ENCODE data around the gene MINDY3. TPM values are rescaled to one million over a fixed set of nuclear protein-coding genes. Genes with fewer than 3 reads are reported as not detected.

Gene MINDY3
- total RNA-seq, 1 donor from 2014 or later = 23.9 TPM

DNA sequence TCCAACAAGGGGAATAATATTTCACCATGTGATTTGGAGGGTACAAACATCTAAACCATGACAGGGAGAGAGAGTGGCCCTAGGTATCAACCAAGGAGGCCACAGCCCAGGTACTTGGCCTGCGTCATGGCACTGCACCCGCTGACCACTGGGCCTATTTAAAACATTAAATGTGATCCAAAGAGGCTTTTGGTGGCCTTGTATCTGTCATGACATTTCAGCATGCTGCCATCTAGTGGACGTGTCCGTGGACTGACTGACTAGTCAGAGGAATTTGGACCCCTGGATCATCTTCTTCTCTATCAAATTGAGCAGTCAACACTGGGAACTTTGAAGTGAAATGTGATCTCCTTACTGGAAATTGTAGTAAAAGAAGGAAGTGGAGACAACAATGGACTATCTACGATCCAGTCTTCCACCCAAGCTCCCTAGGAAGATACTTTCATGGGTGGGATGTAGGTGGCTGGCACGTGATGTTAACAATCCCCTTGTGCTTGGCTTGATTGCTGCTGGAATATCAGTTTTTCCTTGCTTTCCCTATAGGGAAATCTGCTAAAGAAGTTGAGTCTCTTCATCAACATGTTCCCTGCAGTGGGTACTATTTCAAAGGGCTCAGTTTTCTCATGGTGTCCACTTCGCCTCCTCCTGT lies 116.0 kb downstream of the MINDY3 start:
- peaks cover 3% of the 10 kb centered on the region for H3K27me3 Mint-ChIP-seq (ENCODE audit: low read depth)
- H3K36me3 Mint-ChIP-seq (ENCODE audit: low read depth) = no peaks in the 10 kb centered on the region
- no peaks in the 10 kb centered on the region for H3K9me3 Mint-ChIP-seq (ENCODE audit: low read depth)
- peaks cover 10% of the 10 kb centered on the region for H3K4me1 Mint-ChIP-seq (ENCODE audit: low read depth)
- no peak overlapping the region for H3K27ac Mint-ChIP-seq (ENCODE audit: unreplicated experiment)
- TF ChIP-seq, protein P1, sequence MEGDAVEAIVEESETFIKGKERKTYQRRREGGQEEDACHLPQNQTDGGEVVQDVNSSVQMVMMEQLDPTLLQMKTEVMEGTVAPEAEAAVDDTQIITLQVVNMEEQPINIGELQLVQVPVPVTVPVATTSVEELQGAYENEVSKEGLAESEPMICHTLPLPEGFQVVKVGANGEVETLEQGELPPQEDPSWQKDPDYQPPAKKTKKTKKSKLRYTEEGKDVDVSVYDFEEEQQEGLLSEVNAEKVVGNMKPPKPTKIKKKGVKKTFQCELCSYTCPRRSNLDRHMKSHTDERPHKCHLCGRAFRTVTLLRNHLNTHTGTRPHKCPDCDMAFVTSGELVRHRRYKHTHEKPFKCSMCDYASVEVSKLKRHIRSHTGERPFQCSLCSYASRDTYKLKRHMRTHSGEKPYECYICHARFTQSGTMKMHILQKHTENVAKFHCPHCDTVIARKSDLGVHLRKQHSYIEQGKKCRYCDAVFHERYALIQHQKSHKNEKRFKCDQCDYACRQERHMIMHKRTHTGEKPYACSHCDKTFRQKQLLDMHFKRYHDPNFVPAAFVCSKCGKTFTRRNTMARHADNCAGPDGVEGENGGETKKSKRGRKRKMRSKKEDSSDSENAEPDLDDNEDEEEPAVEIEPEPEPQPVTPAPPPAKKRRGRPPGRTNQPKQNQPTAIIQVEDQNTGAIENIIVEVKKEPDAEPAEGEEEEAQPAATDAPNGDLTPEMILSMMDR (IDR thresholded peaks at IDR 0.05) = peak; percentile 78
- DNase-seq (ENCODE audit: low spot score) = no peak
- no peak overlapping the region for H3K4me3 Mint-ChIP-seq (ENCODE audit: unreplicated experiment)

DNA sequence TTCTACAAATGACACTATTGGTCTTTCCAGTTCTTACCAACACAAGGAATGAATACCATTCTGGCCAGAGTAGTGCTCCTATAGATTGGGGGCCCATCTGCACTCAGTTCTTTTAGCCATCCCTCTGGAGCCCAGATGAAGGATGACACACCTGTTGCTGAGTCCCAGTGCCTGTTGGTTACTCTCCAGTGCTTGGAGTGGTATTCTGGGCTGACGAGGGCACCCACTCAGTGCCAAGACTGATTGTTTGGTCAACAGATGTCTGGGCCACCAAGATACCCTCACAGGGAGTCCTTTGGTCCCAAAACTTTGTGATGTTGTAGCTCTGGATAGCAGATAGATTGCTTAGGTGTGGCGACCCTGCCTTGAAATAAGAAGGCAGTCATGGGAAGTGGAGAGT lies 116.9 kb downstream of the MINDY3 start:
- no peak overlapping the region for H3K4me3 Mint-ChIP-seq (ENCODE audit: unreplicated experiment)
- H3K27ac Mint-ChIP-seq (ENCODE audit: unreplicated experiment) = no peak overlapping the region
- TF ChIP-seq, protein P1 (IDR thresholded peaks at IDR 0.05) = no peak
- peaks cover 3% of the 10 kb centered on the region for H3K27me3 Mint-ChIP-seq (ENCODE audit: low read depth)
- H3K9me3 Mint-ChIP-seq (ENCODE audit: low read depth) = no peaks in the 10 kb centered on the region
- H3K36me3 Mint-ChIP-seq (ENCODE audit: low read depth) = no peaks in the 10 kb centered on the region
- DNase-seq (ENCODE audit: low spot score) = no peak
- peaks cover 10% of the 10 kb centered on the region for H3K4me1 Mint-ChIP-seq (ENCODE audit: low read depth)

- Mint-ChIP-seq H3K27me3 (ENCODE audit: low read depth) (no peaks in the 10 kb centered on the region), H3K36me3 (ENCODE audit: low read depth) (no peaks in the 10 kb centered on the region), H3K27ac (ENCODE audit: unreplicated experiment) (no peak overlapping the region), H3K4me1 (ENCODE audit: low read depth) (peaks cover 10% of the 10 kb centered on the region), H3K9me3 (ENCODE audit: low read depth) (no peaks in the 10 kb centered on the region), H3K4me3 (ENCODE audit: unreplicated experiment) (no peak overlapping the region)
- DNase-seq (ENCODE audit: low spot score) = no peak
- TF ChIP-seq, protein P1 (IDR thresholded peaks at IDR 0.05) = no peak
These were observed 117.5 kb downstream of the MINDY3 start for GRCh38 chr10:15742836-15743235.

DNA sequence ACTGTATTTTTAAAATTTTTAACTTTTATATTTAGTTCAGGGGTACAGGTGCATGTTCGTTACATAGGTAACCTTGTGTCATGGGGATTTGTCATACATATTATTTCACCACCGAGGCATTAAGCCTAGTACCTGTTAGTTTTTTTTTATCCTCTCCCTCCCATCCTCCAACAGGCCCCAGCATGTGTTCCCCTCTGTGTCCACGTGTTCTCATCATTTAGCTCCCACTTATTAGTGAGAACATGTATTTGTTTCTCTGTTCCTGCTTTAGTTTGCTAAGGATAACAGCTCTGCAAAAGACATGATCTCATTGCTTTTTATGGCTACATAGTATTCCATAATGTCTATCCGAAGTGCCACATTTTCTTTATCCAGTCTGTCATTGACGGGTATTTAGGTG lies 118.2 kb downstream of the MINDY3 start:
- no peaks in the 10 kb centered on the region for H3K27me3 Mint-ChIP-seq (ENCODE audit: low read depth)
- no peak for DNase-seq (ENCODE audit: low spot score)
- no peak overlapping the region for H3K27ac Mint-ChIP-seq (ENCODE audit: unreplicated experiment)
- H3K4me1 Mint-ChIP-seq (ENCODE audit: low read depth) = peaks cover 10% of the 10 kb centered on the region
- H3K4me3 Mint-ChIP-seq (ENCODE audit: unreplicated experiment) = no peak overlapping the region
- H3K9me3 Mint-ChIP-seq (ENCODE audit: low read depth) = no peaks in the 10 kb centered on the region
- H3K36me3 Mint-ChIP-seq (ENCODE audit: low read depth) = no peaks in the 10 kb centered on the region
- TF ChIP-seq, protein P1 (IDR thresholded peaks at IDR 0.05) = no peak

DNA sequence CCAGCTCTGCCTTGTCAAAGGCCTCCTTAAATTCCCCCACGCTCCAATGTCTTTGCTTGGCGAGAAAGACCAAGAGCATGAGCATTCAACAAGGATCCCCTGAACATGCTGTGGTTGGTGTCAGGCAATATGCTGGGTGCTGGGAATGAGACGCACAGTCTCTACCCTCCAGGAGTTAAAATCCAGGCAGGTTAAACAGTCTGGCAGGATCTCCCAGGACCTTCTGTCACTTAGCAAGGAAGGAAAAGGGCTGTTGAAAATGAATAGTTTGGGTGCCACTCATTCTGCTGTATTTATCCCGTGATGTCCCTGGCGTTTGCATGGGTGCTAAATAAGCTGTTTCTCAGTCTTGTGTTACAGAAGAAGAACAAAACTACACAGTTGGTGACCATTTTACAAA lies 118.7 kb downstream of the MINDY3 start:
- H3K27ac Mint-ChIP-seq (ENCODE audit: unreplicated experiment) = no peak overlapping the region
- peaks cover 10% of the 10 kb centered on the region for H3K4me1 Mint-ChIP-seq (ENCODE audit: low read depth)
- H3K4me3 Mint-ChIP-seq (ENCODE audit: unreplicated experiment) = no peak overlapping the region
- no peaks in the 10 kb centered on the region for H3K36me3 Mint-ChIP-seq (ENCODE audit: low read depth)
- no peaks in the 10 kb centered on the region for H3K27me3 Mint-ChIP-seq (ENCODE audit: low read depth)
- TF ChIP-seq, protein P1 (IDR thresholded peaks at IDR 0.05) = no peak
- H3K9me3 Mint-ChIP-seq (ENCODE audit: low read depth) = no peaks in the 10 kb centered on the region
- no peak for DNase-seq (ENCODE audit: low spot score)

All from chondrocyte (in vitro differentiated cells).